Psoas muscle (tissue), 8 donors: Measurements from ENCODE around the gene SDK2. TPM values are rescaled to one million over a fixed set of nuclear protein-coding genes. Genes with fewer than 3 reads are reported as not detected.

Experiments
- ATAC-seq, 4 donors: fragments of 200-7000 bp; cut with Tn5 transposase; one replicate each; pipeline ENCODE4 v1.9.1; 2020; ENCODE audit warnings: moderate library complexity in 3 of 4, mild to moderate bottlenecking in 2 of 4
- DNase-seq, 2 donors: peaks; one replicate each; pipeline ENCODE4 v3.0.0-alpha.2; 2020
- H3K27ac ChIP-seq: fragments of 200-600 bp; one replicate; pipeline ENCODE4 v1.8.0; 2022
- H3K27me3 ChIP-seq, 3 donors: fragments of 200-600 bp in 1 of 3; one replicate each; pipeline versions ENCODE4 v1.6.1 to v1.8.0; 2013 to 2022; ENCODE audit warnings: low read length in 2 of 3, mild to moderate bottlenecking in 2 of 3, moderate library complexity in 1 of 3; ENCODE audit not compliant: insufficient read depth in 3 of 3
- H3K36me3 ChIP-seq, 2 donors: fragments of 200-600 bp in 1 of 2; one replicate each; pipeline versions ENCODE4 v1.6.1 to v1.8.0; 2013 to 2022; ENCODE audit warnings: low read depth in 1 of 2, mild to moderate bottlenecking in 1 of 2, moderate library complexity in 1 of 2; ENCODE audit not compliant: insufficient read depth in 1 of 2
- H3K4me1 ChIP-seq: fragments of 200-600 bp; one replicate; pipeline ENCODE4 v1.8.0; 2022
- H3K4me3 ChIP-seq: fragments of 200-600 bp; one replicate; pipeline ENCODE4 v1.8.0; 2022; ENCODE audit warnings: mild to moderate bottlenecking
- H3K9me3 ChIP-seq: fragments of 200-600 bp; one replicate; pipeline ENCODE4 v1.8.0; 2022
- CTCF ChIP-seq: fragments of 200-600 bp; IDR thresholded peaks from one replicate; pipeline ENCODE4 v1.8.0; 2022; ENCODE audit warnings: antibody characterized with exemption
- WGBS, 3 donors: extraction: QIAGEN DNeasy Blood & Tissue Kit; methylation state at CpG; one replicate each; pipeline versions ENCODE4 v1.1.6 to v1.1.7; 2013; 5-methylcytosine and 5-hydroxymethylcytosine counted together
- intact Hi-C, 2 donors: fragments of 100-400 bp; cut with DNase I; formaldehyde crosslinking; loops; one replicate each; pipeline versions ENCODE4 v1.11.0 to v1.14.2; 2022
- polyA plus RNA-seq, 3 donors: library from polyadenylated mRNA; stranded (reverse); fragments of 200-250 nt; gene quantifications; one replicate each; pipeline ENCODE4 v1.2.3, GENCODE V29; 2013
- total RNA-seq, 4 donors: library from RNA; stranded (reverse); fragmentation: NEBNext Ultra II Directional in 2 of 4; extraction: Animal tissue kit (Norgen Biotek cat#: 25700) in 2 of 4; gene quantifications; one replicate each; pipeline versions ENCODE4 v1.2.1 to v1.2.4, GENCODE V29; 2021 to 2023
- donor health status: healthy with polysubstance abuse.
- donor health status: DM: no; HTN: no; CAD: no; lungs with moderate emphysema.
- donor health status: Bipolar disorder and iron deficiency.
- donor health status: healthy.
- donor health status: DM: yes; HTN: yes; CAD: no.
- donor health status: DM: no; HTN: no; CAD: no.
- donor health status: DM: no; HTN: no; CAD: no.
- donor health status: DM: yes; HTN: yes; CAD: no.

The SDK2 gene
- total and polyA plus RNA-seq, 7 donors: 0.04 to 2.8 (median 0.24) TPM

DNA sequence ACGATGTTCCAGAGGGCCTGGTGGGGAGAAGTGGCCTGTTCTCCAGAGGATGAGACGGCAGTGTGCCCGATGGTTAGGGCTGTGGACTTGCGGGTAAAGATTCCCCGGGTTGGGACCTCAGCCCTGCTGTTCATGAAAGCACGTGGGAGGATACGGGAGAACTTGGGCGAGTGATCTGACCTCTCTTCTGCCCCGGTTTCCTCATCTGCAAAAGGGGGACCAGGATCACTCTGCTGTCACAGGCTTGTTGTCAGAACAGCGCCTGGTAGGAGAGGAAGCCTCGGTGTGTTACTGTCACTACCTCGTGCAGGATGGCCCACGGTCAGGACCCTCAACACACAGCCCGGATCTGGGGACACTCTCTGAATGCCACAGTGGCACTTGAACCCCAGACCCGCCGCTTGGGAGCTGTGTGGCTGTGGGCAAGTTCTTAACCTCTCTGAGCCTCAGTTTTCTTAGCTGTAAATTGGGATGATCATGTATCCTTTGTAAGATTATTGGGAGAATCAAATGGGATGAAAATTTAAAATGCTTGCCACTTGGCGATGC is 246.9 kb downstream of the SDK2 start:
- Histone ChIP-seq H3K36me3 (no peaks in the 10 kb centered on the region), H3K27ac (no peak overlapping the region), H3K9me3 (no peaks in the 10 kb centered on the region), H3K27me3 (no peaks in the 10 kb centered on the region), H3K4me1 (no peaks in the 10 kb centered on the region), H3K4me3 (no peak overlapping the region)
- 82 to 87% (median 87%) methylated on average over 17 of the region's 17 CpGs for WGBS, 3 donors
- DNase-seq (no peak), ATAC-seq (no peak)
- intact Hi-C loops: no loop called here
- TF ChIP-seq CTCF: no peak

DNA sequence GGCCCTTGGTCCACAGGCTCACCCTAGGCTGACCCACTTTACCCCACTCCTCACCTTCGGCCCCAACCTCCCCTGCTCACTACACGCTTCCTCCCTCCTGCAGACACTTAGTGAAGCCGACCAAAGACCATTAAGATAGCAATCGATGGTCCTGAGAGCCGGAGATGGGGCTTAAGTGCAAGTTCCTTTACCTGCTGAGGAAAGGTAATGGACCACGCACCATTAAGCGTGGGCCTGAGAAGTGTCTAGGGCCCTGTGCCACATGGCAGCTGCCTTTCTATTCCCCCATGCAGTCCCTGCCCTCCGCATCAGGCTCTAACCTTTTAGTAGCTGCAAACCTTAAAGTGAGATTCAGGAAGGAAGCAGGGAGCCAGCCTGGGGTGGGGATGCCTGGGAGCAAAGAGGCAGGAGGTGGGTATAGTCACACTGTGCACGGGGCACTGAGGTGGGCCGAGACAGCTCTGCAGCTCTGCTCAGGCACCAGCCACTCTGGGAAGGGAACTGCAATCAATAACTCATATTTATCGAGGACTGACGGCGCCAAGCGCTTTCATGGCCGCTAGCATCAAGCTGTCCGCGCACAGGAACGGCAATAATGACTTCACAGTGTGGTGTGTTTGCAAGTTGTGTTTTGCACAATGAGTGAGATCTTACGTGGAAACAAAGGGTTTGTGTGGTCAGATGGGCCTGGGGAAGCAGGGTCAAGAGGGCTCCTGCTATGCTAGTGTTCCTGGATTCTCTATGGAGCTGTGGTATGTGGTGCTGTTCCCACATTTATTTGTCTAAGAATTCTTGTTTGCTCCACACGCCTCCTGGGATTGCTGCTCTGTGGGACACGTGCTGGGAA is 247.6 kb downstream of the SDK2 start:
- no peak overlapping the region for H3K4me3 ChIP-seq
- WGBS, 3 donors: 74 to 80% (median 80%) methylated on average over 21 of the region's 21 CpGs
- TF ChIP-seq CTCF: no peak
- H3K27ac ChIP-seq: no peak overlapping the region
- H3K9me3 ChIP-seq: no peaks in the 10 kb centered on the region
- H3K36me3 ChIP-seq: no peaks in the 10 kb centered on the region
- intact Hi-C loops: no loop called here
- no peaks in the 10 kb centered on the region for H3K27me3 ChIP-seq
- ATAC-seq: no peak
- no peaks in the 10 kb centered on the region for H3K4me1 ChIP-seq
- DNase-seq: no peak

DNA sequence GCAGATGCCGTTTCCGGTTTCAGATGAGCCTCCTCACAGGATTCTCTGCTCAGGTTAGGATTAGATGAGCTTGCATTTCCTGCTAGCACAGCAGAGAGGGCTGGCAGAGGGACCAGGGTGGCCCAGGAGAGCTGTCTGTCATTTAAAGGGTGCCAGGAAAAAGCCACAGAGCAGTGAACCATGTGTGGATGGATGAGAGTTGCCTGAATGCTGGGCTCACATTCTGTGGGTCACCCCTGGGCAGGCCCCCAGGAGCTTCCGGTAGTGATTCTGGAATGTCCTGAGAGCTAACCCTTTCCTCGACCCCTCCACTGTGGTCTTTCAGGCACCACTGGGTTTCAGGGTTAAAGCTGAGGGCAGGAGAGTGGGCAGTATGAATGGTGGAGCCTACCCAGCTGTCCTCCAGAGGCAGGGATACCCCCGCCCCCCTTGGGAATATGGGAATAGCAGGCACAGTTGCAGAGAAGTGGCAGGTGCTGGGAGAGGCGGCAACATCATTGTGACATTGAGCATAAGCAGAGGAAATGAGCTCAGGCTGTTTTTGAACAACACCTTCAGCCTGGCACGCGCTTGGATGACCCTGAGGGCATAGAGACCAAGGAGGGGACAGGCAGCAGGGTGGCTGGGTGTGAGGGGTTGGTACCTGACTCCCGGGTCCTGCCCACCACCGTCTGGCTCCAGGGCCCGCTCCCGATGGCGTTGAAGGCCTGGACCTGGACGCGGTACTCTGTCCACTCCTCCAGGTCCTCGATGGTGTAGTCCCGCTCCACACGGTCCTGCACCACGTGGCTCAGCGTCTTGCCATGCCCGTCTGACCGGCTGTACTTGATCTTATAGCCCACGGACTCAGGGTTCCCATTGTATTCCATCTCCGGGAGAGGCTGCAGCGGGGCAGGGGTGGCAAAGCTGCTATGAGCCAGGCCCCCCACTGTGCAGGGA is 249.5 kb downstream of the SDK2 start:
- H3K27ac ChIP-seq: no peak overlapping the region
- ATAC-seq: no peak
- no peaks in the 10 kb centered on the region for H3K4me1 ChIP-seq
- no peak for DNase-seq
- H3K36me3 ChIP-seq: no peaks in the 10 kb centered on the region
- TF ChIP-seq CTCF: no peak
- no peak overlapping the region for H3K4me3 ChIP-seq
- no peaks in the 10 kb centered on the region for H3K9me3 ChIP-seq
- intact Hi-C loops: no loop called here
- H3K27me3 ChIP-seq: no peaks in the 10 kb centered on the region
- WGBS, 3 donors: 68 to 83% (median 79%) methylated on average over 25 of the region's 25 CpGs

DNA sequence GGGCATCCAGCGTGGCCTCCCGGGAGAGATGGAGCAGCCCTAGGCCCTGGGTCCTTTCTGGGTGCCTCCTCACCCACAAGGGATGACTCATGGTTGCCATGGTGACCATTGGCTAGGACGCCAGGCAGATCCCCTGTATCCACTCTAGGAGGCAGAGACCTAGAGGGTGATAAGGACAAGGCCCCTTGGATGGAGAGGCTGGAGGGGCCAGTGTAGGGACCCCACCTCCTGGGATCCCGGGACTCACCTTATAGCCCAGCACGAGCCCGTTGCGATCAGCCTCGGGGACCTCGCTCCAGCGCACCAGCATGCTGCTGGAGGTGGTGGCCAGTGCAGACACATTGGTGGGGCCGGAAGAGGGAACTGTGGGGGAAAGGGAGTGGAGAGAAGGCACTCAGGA is 250.3 kb downstream of the SDK2 start:
- intact Hi-C loops: no loop called here
- DNase-seq (no peak), ATAC-seq (no peak)
- Histone ChIP-seq H3K4me3 (no peak overlapping the region), H3K4me1 (no peaks in the 10 kb centered on the region), H3K36me3 (no peaks in the 10 kb centered on the region), H3K27me3 (no peaks in the 10 kb centered on the region), H3K9me3 (no peaks in the 10 kb centered on the region), H3K27ac (no peak overlapping the region)
- WGBS, 3 donors: 87 to 93% (median 89%) methylated on average over 11 of the region's 11 CpGs
- no peak for TF ChIP-seq CTCF
